Measurements from ENCODE around the gene SCAF4.

DNA sequence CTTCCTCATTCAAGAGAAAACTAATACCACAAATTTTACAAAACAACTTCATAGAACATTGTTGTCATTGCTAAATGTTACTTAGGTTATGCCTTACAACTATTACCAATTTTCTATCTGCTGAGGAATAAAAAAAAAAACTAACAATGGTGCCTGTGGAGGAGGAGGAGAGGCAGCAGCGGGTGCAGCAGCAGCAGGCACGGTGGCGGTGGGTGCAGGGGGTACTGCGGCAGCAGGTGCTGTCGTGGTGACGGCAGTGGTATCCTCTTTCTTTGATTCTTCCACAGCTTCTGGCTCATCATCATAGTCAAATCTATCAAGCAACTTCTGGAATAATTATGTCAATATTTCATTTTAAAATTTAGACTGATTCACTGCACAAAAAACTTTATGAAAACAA, 35.5 kb downstream of the SCAF4 start:
- TF ChIP-seq POLR2AphosphoS5 (IDR thresholded peaks at IDR 0.05; ENCODE audit: low read depth, low read length): no peak
- TF ChIP-seq TAF1 (IDR thresholded peaks at IDR 0.05; ENCODE audit: borderline replicate concordance, low read depth, low read length): no peak
- no peak for TF ChIP-seq POLR2A (IDR thresholded peaks at IDR 0.05; ENCODE audit: low read depth, low read length)
